ENCODE data around the gene PIGL.

DNA sequence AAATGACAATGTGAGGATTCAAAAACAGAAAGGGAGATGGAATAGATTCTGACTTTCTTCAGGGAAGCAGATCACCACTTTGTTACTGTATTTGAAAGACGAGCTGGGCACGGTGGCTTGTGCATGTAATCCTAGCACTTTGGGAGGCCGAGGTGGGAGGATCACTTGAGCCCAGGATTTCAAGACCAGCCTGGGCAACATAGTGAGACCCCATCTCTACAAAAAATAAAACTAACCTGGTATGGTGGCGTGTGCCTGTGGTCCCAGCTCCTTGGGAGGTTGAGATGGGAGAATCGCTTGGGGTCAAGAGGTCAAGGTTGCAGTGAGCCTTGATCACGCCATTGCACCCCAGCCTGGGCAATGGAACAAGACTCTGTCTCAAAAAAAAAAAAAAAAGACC, 34.0 kb downstream of the PIGL start:
- no peak for TF ChIP-seq EZH2 (IDR thresholded peaks at IDR 0.05; ENCODE audit: low read length, missing control alignments)
- TF ChIP-seq, protein P1, sequence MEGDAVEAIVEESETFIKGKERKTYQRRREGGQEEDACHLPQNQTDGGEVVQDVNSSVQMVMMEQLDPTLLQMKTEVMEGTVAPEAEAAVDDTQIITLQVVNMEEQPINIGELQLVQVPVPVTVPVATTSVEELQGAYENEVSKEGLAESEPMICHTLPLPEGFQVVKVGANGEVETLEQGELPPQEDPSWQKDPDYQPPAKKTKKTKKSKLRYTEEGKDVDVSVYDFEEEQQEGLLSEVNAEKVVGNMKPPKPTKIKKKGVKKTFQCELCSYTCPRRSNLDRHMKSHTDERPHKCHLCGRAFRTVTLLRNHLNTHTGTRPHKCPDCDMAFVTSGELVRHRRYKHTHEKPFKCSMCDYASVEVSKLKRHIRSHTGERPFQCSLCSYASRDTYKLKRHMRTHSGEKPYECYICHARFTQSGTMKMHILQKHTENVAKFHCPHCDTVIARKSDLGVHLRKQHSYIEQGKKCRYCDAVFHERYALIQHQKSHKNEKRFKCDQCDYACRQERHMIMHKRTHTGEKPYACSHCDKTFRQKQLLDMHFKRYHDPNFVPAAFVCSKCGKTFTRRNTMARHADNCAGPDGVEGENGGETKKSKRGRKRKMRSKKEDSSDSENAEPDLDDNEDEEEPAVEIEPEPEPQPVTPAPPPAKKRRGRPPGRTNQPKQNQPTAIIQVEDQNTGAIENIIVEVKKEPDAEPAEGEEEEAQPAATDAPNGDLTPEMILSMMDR (conservative IDR thresholded peaks at IDR 0.05 in 1 of 2, IDR thresholded peaks at IDR 0.05 in 1 of 2; ENCODE audit: low read depth in 1 of 2, low read length in 2 of 2): no peak
